Activated T-cell treated with anti-CD3 and anti-CD28 coated beads, Interleukin-2, amount 50 U/mL, for 48 hours (primary cell): Measurements from ENCODE around the gene ZNF609.
"Not testable (repeated sequence)": the region's sequence is repeated elsewhere in the genome, so short reads cannot be mapped to it uniquely, and the experiment has no call there.

ENCODE experiments used
- DNase-seq, 2 experiments: peaks; one replicate each; pipeline ENCODE4 v3.0.0-alpha.2; 2020

Gene ZNF609

DNA sequence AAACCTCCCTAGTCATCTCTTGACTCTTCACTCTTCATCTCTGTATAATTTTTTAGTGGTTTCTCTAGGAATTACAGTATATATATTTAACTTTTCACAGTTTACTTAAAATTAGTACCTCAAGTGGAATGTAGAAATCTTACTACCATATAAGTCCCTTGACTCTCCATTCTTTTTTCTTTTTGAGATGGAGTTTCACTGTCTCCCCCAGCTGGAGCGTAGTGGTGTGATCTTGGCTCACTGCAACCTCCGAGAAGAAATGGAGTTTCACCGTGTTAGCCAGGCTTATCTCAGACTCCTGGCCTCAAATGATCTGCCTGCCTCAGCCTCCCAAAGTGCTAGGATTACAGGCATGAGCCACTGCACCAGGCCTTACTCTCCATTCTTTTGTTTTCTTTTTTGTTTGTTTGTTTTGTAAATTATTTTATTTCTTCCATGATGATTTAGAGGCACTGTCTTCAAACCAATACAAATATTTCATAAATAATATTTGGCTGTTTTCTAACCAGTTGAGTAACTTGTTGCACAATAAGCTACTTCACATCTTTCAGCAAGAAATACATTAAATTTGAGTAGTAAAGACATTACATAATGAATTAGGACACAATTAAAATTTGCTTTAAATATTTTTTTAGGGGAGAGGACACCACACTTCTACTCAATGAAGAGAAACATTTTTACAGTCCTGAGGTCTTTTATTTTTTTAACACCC is 170.2 kb downstream of the ZNF609 start:
- DNase-seq: no peak

DNA sequence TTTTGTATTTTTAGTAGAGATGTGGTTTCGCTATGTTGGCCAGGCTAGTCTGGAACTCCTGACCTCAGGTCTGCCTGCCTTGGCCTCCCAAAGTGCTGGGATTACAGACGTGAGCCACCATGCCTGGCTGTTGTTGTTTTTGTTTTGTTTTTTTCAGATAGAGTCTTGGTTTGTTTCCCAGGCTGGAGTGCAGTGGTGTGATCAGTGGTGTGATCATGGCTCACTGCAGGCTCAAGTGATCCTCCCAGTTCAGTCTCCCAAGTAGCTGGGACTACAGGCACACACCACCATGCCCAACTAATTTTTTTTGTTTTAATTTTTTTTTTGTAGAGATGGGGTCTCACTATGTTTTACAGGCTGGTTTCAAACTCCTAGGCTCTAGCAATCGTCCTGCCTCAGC is 172.3 kb downstream of the ZNF609 start:
- not testable (repeated sequence) for DNase-seq

DNA sequence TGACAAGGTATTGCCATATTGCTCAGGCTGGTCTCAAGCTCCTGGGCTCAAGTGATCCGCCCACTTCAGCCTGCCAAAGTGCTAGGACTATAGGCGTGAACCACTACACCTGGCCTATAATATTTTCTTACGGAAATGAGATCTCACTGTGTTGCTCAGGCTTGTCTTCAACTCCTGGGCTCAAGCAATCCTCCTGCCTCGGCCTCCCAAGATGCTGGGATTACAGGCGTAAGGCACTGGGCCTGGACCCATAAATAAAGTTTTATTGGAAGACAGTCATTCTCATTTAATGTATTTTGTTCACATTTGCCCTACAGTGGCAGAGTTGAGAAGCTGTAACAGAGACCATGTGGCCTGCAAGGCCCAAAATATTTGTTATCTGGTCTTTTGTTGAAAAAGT is 173.0 kb downstream of the ZNF609 start:
- DNase-seq: peak in 1 of 2 experiments; percentile 18

DNA sequence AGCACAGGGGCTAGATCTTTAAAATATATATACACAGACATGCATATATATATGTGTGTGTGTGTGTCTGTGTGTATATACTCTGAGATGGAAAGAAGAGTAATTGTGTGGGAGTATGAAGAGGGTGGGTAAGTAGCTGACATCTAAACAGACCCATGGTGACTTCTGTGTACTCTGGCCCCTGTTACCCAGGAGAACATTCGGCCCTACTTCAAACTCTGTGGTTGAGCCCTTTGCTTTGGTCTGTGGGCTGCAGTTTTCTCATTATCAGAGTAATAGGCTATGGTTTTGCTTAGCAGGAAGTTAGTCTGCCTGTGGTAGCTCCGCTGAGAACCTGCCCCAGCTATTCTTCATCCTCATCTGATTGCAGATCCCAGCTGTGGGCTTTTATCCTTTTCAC is 173.6 kb downstream of the ZNF609 start:
- peak; percentile 43 to 51 for DNase-seq

DNA sequence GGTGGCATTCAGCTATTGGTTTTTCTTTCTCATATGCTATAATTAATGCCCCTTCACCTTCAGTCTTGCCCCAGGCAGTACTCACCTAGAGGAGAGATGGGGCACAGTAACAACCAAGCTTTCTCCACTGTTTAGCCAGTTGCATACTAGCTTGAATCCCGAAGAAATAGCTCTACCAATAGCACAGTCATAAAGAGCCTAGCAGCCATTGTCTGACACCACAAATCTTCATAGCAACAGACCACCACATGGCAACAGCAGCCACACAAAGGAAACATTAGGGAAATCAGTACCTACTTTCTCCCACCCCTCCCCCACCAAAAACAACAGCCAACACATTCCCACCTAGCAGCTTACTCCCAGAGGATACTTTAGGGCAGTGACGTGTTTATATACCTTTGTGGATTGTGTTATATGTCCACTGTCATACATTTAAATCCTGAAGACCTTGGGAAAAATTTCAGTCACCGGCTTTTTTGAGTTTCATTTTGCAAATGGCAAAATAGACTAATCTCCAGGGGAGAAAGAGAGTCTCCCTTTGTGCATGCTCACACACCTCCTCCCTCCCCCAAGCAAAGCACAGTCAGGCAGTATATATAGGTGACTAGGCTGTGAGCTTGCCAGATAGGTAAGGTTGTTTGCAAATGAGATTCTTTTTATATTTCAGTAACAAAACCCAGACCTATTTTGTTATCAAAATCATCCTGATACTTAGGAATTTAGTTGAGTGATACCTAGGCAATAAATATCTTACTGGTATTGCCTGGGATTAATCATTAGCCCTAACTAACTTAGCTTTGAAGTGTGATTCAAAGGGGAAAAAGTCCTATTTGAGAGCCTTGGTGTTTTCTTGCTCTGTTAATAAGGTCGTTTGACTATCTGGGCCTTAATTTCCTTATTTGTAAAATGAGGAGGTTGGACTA is 174.5 kb downstream of the ZNF609 start:
- peak; percentile 53 to 61 for DNase-seq

DNA sequence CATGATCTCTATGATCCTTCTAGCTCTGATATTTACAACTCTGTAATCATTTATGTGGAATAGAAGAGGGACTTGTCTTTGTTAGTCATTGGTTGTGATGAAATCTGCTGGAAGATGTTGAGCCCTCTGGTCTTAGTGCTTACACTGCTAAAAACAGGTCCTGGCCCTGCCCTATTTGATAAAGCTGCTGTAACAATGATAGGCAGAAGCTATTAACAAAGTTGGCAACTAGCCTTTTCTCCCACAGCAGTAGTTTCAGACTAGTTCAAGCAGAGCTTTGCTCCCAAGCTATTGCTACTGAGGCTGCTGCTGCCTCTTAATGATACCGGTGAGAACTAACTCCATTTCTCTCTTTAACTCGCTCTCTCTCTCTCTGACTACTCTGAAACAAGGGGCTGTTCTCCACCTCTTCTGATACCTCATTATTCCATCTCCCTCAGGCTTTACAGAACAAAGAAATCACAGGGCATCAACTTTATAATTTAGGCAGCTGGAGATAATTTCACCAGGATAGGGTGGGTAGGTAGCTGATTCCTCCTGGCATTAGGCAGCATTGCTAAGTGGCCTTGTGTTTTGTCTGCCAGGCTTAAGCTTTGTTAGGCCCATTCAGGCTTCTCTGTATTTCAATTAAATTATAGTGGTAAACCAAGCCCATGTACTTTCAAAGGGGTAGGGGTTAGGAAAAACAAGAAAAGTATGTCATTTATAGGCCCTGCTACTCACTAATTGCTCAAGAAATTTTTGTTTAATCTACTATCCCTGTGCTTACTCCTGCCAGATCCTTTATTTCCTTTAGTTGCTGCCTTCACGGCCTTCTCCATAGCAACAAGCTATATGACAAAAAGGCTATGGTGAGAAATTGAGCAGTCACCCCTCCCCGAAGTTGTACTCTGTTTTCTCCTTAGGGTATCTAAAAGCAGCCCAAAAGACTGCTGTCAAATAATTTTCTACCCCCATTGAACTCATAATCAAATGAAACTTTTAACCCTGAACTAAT is 175.4 kb downstream of the ZNF609 start:
- no peak for DNase-seq

DNA sequence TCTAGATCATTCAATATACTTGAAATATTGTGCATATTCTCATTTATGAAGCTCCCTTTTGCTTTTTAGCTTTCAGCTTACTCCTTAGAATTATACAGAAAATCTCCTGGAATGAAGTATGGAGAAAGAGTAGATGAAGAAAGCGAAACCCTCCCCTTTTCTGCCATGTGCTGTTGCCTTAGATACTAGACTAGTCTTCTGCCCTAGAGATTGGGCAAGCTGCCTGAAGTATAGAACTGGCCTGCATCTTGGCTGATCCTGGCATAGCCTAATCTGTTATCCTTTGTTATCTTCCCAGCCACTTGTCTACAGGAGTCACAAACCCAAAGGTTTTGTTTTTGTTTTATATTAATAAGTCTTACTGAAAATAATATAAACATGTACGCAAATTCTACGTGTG is 176.2 kb downstream of the ZNF609 start:
- no peak for DNase-seq

DNA sequence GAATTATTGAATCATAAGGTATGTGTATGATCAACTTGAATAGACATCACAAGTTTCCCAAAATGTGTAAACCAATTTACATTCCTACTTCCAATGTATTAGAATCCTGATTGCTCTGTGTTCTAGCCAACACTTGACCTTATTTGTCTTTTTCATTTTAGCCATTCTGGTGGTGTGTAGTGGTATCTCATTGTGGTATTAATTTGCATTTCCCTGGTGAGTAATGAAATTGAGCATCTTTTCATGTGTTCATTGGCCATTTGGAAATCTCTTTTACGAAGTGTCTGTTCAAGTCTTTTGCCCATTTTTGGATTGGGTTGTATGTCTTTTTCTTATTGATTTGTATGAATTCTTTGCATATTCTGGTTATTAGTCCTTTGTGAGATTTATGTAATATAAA is 177.0 kb downstream of the ZNF609 start:
- DNase-seq: no peak

DNA sequence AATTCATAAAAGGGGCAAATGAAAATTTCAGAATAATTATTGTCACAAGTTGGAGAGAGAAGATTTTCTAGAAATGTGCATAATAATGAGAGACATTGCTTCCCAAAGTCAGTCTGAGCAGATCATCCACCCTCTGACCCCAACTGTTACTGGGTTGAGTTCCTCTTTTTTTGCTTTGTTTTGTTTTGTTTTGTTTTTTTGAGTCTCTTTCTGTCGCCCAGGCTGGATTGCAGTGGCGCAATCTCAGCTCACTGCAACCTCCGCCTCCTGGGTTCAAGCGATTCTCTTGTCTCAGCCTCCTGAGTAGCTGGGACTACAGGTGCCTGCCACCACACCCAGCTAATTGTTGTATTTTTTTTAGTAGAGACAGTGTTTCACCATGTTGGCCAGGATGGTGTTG is 179.4 kb downstream of the ZNF609 start:
- not testable (repeated sequence) for DNase-seq

DNA sequence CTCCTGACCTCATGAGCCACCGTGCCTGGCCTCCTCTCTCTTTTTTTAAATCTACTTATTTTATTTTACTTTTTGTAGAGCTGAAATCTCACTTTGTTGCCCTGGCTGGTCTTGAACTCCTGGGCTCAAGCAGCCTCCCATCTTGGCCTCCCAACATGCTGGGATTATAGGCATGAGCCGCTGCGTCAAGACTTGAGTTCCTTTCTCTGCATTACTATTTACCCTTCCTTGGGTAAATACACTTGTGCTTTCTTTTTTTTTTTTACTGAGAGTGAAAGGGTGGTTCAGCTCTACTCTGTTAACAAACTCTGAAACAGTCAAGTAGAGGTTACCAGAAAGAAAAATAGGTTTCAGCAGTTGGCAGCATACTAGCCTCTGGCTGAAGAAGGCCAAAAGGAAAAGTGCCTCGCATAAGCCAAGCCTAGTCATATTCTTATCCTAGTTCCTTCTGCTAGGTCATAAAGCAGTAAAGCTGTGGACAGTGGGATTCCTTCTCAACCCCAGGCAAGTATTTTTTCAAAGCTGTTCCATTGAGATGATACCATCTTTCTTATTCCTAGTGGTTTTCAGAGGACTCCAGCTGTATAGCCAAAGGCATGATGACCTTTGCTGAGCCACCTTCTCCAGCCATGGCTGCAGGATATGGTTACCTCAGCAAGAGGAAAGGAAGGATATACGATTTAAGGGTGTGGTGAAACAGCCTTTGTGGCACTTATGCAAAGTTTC is 179.9 kb downstream of the ZNF609 start:
- DNase-seq: no peak

DNA sequence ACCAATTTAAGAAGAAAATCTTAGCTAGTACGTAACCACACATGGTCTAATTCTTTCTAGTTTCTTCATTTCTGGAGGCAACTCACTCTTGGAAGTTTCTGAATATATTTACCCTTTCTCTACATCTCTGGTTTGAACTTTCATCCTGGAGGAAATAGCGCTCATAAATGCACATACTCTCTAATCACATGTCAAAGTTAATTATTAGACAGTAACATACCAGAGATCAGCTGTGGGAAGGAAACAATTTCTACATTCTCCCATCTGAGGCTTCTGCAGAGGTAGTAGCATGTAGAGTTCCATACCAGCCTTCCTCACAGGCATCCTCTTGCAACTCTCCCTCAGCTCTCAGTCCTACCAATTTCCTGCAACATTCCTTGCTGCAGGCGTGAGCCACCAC is 182.5 kb downstream of the ZNF609 start:
- no peak for DNase-seq

DNA sequence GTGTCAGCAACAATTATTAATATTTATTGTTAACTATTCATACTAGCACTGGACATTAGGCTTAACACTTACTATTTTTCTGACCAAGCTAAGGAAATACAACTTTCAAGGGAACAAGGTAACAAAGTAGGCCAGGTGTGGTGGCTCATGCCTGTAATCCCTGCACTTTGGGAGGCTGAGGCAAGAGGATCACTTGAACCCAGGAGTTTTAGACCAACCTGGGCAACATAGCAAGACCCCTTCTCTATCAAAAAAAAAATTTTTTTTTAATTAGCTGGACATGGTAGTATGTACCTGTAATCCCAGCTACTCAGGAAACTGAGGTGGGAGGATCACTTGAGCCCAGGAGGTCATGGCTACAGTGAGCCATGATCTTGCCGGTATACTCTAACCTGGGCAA is 183.3 kb downstream of the ZNF609 start:
- DNase-seq: no peak

DNA sequence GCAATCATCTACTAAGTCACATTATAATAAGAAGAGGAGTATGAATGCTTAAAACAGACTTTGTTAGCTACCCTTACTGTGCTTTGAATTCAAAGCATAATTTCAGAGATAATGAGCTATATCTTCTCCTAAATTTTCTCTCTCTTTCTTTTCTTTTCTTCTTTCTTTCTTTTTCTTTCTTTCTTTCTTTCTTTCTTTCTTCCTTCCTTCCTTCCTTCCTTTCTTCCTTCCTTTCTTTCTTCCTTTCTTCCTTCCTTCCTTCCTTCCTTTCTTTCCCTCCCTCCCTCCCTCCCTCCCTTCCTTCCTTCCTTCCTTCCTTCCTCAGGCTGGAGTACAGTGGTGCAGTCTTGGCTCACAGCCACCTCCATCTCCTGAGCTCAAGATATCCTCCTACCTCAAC is 184.4 kb downstream of the ZNF609 start:
- not testable (repeated sequence) for DNase-seq

DNA sequence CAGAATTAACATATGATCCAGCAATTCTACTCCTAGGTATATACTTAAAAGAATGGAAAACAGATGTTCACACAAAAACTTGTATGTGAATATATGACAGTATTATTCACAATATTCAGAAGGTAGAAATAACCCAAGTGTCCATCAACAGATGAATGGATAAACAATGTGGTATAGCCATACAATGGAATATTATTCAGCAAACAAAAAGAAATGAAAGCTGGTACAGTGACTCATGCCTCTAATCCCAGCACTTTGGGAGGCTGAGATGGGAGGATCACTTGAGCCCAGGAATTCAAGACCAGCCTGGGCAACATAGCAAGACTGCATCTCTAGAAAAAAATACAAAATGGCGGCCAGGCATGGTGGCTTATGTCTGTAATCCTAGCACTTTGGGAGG is 185.6 kb downstream of the ZNF609 start:
- DNase-seq: no peak

DNA sequence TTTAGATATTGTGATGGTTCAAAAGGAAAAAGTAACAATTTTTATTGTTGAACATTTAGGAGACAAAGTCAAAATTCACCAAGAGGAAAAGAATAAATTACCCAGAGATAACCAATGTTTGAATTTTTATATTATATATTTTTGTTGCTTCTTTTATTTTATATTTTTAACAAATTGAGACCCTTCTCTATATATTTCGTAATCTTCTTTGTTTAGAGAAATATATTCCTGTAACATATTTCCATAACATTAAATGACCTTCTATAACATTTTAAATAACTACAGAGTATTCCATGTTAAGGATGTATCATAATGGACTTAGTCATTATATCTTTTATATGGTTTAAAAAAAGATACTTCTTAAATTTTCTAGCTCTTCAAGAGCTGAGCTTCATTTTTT is 187.0 kb downstream of the ZNF609 start:
- DNase-seq: no peak

DNA sequence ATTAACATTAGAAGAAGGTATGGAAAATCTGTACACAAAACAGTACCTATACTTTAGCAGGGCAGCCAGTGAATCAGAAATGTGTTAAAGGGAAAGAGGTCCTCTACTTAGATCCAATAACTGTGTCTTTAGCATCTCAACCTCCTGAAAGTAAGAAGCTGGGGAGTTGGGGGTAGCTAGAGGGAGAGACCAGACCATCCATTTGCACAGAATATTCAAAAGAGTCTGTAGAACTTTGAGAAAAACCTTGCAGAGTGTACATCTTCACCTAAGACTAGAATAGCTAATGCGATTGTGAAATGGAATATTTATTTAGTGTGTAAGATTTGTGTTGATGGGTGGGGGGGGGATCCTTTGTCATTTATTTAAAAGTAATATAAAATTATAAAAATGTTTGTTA is 190.2 kb downstream of the ZNF609 start:
- no peak for DNase-seq

DNA sequence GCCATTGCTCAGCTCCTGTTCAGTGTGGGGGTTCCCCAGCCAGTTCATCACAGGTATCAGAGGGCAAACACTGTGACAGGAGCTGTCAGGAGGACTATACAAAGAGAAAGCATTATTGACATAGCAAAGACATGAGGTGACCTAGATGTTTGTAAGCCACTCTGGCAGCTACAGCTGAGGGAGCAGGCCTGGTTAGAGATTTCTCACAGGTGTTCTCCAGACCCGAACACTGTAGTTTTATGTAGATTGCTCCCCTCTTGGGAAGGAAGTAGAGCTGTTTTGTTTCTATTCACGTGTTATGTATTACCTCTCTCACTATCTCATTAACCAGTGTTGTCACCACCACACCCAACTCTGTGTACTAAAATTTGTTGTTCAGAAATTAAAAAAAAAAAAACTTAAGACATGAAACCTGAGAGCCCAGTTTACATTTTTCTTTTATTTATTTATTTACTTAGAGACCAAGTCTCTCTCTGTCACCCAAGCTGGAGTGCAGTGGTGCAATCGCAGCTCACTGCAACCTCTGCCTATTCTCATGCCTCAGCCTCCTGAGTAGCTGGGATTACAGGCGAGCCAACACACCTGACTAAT is 191.3 kb downstream of the ZNF609 start:
- peak; percentile 32 to 37 for DNase-seq

DNA sequence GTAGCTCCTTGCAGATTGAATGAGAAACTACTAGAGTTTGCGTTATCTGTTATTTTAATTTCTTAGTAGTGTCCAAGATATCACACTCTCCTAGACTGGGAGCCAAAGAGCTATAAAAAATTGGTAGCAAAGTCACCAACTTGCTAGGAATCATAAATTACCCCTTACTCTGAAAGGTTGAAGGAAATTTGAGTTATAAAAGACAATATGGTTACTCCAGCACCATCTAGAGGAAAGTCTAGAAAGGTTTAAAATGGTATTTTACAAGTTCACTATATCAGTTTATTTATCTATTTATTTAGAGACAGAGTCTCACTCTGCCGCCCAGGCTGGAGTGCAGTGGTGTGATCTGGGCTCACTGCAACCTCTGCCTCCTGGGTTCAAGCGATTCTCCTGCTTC is 193.4 kb downstream of the ZNF609 start:
- no peak for DNase-seq

DNA sequence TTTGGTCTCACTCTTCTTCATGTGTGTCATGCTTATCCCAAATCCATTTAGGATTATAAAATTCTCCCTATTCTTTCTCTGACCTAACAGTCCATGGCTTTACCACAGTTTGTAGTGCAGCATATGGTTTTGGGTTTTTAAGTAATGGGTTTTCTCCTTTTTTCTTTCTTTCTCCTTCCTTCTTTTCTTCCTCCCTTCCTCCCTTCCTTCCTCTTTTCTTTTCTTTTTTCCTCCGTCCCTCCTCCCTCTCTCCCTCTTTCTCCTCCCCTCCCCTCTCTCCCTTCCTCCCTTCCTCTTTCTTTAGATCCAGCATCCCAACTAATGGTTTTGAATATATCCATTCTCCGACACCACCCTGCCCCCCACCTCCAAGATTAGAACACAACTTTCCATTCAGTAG is 196.1 kb downstream of the ZNF609 start:
- no peak for DNase-seq

DNA sequence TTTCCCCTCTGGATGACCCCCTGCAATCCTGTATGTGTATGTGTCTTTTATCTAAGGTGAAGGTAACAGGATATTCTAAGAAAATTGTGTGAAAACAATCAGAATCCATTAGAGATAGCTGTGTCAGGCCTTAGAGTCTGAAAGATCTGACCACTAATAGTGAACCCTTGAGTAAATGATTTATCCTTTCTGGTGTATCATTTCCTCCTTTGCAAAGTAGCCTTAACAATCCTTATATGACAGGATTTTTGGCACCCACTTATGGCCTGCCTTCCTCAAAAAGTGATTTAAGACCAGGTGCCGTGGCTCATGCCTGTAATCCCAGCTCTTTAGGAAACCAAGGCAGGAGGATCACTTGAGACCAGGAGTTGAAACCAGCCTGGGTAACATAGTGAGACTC is 204.8 kb downstream of the ZNF609 start:
- no peak for DNase-seq

DNA sequence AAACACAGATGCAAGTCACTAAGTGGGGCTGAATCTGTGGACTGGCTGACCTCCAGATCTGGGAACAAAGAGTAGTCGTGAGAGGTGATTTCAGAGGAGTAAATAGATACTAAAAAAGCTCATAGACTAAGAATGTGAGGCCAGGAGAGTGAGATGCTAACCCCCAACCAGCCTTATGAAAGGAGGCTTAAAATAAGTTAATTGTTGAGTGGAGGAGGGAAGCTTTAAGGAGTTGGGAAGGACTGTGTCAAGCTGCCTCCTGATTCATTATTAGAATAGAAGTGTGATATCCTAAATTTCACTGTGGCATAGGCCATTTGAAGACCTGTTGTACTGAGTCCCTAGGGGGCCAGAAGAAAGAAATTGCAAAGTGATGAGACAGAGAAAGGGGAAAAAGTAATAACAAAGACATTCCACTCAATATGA is 207.4 kb downstream of the ZNF609 start:
- DNase-seq: no peak

DNA sequence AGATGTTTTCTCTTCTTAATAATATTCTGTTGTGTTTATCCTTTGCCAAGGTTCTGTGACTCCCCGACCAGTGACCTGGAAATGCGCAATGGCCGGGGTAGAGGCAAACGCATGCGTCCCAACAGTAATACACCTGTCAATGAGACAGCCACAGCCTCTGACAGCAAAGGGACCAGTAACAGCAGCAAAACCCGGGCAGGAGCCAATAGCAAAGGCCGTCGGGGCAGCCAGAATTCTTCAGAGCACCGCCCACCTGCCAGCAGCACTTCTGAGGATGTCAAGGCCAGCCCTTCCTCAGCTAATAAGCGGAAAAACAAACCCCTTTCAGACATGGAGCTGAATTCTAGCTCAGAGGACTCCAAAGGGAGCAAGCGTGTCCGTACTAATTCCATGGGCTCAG is 213.5 kb downstream of the ZNF609 start:
- no peak for DNase-seq
